Neural progenitor cell (in vitro differentiated cells): ENCODE data around the gene F7. TPM values are rescaled to one million over a fixed set of nuclear protein-coding genes. Genes with fewer than 3 reads are reported as not detected.
A peak's percentile ranks its signal among the peaks of the same experiment; 100 is the strongest.

Source experiments
- DNase-seq: peaks from one replicate; pipeline ENCODE4 v3.0.0-alpha.2; 2016; ENCODE audit warnings: low spot score
- H2AFZ ChIP-seq: fragments of 200-600 bp; sonication (generic); replicated peaks from 2 replicates; pipeline ENCODE4 v1.6.1; 2016; ENCODE audit warnings: antibody characterized with exemption
- H3F3A ChIP-seq: fragments of 200-600 bp; sonication (generic); 2 replicates; pipeline ENCODE4 v1.6.1; 2016; ENCODE audit warnings: antibody characterized with exemption, low read depth
- H3K27ac ChIP-seq: fragments of 200-600 bp; sonication (generic); 2 replicates; pipeline ENCODE4 v1.5.1; 2016; ENCODE audit warnings: mild to moderate bottlenecking
- H3K27me3 ChIP-seq: fragments of 200-600 bp; sonication (generic); 2 replicates; pipeline ENCODE4 v1.6.1; 2016; ENCODE audit warnings: mild to moderate bottlenecking, moderate library complexity
- H3K36me3 ChIP-seq: fragments of 200-600 bp; sonication (generic); 2 replicates; pipeline ENCODE4 v1.5.1; 2016
- H3K4me1 ChIP-seq: fragments of 200-600 bp; sonication (generic); 2 replicates; pipeline ENCODE4 v1.6.1; 2016; ENCODE audit warnings: mixed run types
- H3K4me2 ChIP-seq: fragments of 200-600 bp; sonication (generic); 2 replicates; pipeline ENCODE4 v1.6.1; 2016
- H3K4me3 ChIP-seq: fragments of 200-600 bp; sonication (generic); 2 replicates; pipeline ENCODE4 v1.5.1; 2016
- H3K79me2 ChIP-seq: fragments of 200-600 bp; sonication (generic); 2 replicates; pipeline ENCODE4 v1.6.1; 2016; ENCODE audit warnings: low read depth
- H3K9ac ChIP-seq: fragments of 200-600 bp; sonication (generic); 2 replicates; pipeline ENCODE4 v1.6.1; 2016
- H3K9me3 ChIP-seq: fragments of 200-600 bp; sonication (generic); 2 replicates; pipeline ENCODE4 v1.5.1; 2016; ENCODE audit warnings: low read depth
- H4K20me1 ChIP-seq: fragments of 200-600 bp; sonication (generic); 2 replicates; pipeline ENCODE4 v1.6.1; 2016; ENCODE audit warnings: low read depth
- H3K27ac Mint-ChIP-seq: 3 replicates; pipeline ENCODE4 v1.8.0; 2021; ENCODE audit warnings: mixed read lengths
- H3K27me3 Mint-ChIP-seq: 2 replicates; pipeline ENCODE4 v1.8.0; 2022; ENCODE audit warnings: low read depth, mild to moderate bottlenecking, inconsistent platforms, moderate library complexity, mixed read lengths; ENCODE audit not compliant: insufficient read depth
- H3K36me3 Mint-ChIP-seq: 3 replicates; pipeline ENCODE4 v1.8.0; 2021; ENCODE audit warnings: mixed read lengths
- H3K4me1 Mint-ChIP-seq: 3 replicates; pipeline ENCODE4 v1.8.0; 2021; ENCODE audit warnings: mixed read lengths
- H3K4me3 Mint-ChIP-seq: 3 replicates; pipeline ENCODE4 v1.8.0; 2021; ENCODE audit warnings: mild to moderate bottlenecking, moderate library complexity, mixed read lengths
- H3K9me3 Mint-ChIP-seq: 3 replicates; pipeline ENCODE4 v1.8.0; 2020; ENCODE audit warnings: mixed read lengths
- EZH2 ChIP-seq: fragments of 200-600 bp; sonication (generic); IDR thresholded peaks from 2 replicates; pipeline ENCODE4 v1.6.1; 2017; ENCODE audit warnings: antibody characterized with exemption, mild to moderate bottlenecking, moderate library complexity
- EZH2phosphoT487 ChIP-seq: fragments of 200-600 bp; sonication (generic); IDR thresholded peaks from 2 replicates; pipeline ENCODE4 v1.6.1; 2017; ENCODE audit warnings: antibody characterized with exemption
- total RNA-seq: library from RNA; depleted of rRNA; stranded (reverse); fragments of >200 nt; gene quantifications from 2 replicates; pipeline ENCODE4 v1.2.3, GENCODE V29; 2015; ENCODE audit warnings: low replicate concordance
- TF ChIP-seq, protein P1 (sequence below): fragments of 200-600 bp; sonication (generic); IDR thresholded peaks from 2 replicates; pipeline ENCODE4 v1.5.1; 2017; ENCODE audit warnings: antibody characterized with exemption, mild to moderate bottlenecking

The F7 gene
- total RNA-seq, 1 donor from 2014 or later, result not detected

DNA sequence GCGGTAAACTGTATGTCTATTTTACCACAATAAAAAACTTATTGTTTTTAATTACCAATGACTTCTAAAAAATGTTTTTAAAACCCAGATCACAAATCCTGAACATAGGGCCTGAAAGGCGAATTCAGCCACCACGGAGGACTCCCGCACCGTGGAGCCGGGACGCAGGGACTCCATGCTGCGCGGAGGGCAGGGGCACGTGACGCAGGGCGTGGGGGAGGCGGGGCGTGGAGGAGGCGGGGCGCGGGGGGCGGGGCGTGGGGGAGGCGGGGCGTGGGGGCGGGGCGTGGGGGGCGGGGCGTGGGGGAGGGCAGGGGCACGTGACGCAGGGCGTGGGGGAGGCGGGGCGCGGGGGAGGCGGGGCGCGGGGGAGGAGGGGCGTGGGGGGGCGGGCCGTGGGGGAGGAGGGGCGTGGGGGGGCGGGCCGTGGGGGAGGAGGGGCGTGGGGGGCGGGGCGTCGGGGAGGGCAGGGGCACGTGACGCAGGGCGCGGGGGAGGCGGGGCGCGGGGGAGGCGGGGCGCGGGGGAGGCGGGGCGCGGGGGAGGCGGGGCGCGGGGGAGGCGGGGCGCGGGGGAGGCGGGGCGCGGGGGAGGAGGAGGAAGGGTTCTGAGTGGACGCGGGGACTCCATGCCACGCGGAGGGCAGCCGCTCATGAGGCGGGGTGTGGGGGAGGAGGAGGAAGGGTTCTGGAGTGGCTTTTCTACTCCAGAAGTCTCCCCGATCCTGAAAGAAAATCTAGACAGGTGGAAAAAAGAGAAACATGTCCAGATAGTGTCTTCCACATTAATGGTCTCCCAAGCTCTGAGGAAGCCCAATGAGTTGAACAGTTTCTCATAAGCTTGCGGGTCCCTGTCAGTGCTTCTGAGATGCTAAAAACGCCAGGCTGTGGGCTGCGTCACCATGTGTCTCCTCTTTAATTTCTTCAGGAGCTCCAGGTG, 48.5 kb downstream of the F7 start:
- H3K4me1 ChIP-seq, result peaks cover 14% of the 10 kb centered on the region
- peaks cover 24% of the 10 kb centered on the region for H3K27me3 ChIP-seq
- no peak overlapping the region for H3K9ac ChIP-seq
- peak overlapping the region; percentile 77 for H3K4me3 Mint-ChIP-seq
- H3K4me1 Mint-ChIP-seq, result peaks cover 40% of the 10 kb centered on the region
- H3K9me3 ChIP-seq, result no peaks in the 10 kb centered on the region
- no peak overlapping the region for H3K27ac ChIP-seq
- no peaks in the 10 kb centered on the region for H3K79me2 ChIP-seq
- TF ChIP-seq EZH2phosphoT487 (no peak), EZH2 (no peak)
- TF ChIP-seq, protein P1, sequence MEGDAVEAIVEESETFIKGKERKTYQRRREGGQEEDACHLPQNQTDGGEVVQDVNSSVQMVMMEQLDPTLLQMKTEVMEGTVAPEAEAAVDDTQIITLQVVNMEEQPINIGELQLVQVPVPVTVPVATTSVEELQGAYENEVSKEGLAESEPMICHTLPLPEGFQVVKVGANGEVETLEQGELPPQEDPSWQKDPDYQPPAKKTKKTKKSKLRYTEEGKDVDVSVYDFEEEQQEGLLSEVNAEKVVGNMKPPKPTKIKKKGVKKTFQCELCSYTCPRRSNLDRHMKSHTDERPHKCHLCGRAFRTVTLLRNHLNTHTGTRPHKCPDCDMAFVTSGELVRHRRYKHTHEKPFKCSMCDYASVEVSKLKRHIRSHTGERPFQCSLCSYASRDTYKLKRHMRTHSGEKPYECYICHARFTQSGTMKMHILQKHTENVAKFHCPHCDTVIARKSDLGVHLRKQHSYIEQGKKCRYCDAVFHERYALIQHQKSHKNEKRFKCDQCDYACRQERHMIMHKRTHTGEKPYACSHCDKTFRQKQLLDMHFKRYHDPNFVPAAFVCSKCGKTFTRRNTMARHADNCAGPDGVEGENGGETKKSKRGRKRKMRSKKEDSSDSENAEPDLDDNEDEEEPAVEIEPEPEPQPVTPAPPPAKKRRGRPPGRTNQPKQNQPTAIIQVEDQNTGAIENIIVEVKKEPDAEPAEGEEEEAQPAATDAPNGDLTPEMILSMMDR, result no peak
- H3K27ac Mint-ChIP-seq, result peak overlapping the region; percentile 66
- H3F3A ChIP-seq, result peaks cover 34% of the 10 kb centered on the region
- peak overlapping the region; percentile 43 for H3K4me3 ChIP-seq
- no peaks in the 10 kb centered on the region for H3K36me3 ChIP-seq
- peaks cover 5% of the 10 kb centered on the region for H3K27me3 Mint-ChIP-seq
- no peaks in the 10 kb centered on the region for H3K36me3 Mint-ChIP-seq
- H4K20me1 ChIP-seq, result no peaks in the 10 kb centered on the region
- H3K4me2 ChIP-seq, result peak overlapping the region; percentile 81
- DNase-seq, result peak; percentile 84
- no peaks in the 10 kb centered on the region for H3K9me3 Mint-ChIP-seq
- H2AFZ ChIP-seq, result peak overlapping the region; percentile 64

DNA sequence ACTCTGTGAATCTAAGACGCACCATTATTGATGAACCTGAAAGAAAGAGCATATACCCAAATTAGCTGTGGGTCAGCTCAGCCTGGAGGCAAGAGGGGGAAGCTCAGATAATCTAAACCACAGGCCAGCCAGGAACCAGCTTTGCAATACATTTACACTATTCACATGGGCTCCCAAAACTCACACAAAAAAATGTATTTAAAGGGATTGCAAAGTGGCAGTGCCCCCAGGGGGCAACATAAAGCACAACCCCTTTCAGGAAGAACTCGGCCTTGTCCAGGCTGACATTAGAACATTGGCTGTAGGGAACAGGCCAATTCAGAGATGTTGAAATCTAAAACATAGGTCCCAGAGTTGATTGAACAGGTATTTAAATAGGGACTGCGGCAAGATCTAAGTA, 49.6 kb downstream of the F7 start:
- Mint-ChIP-seq H3K9me3 (no peaks in the 10 kb centered on the region), H3K27me3 (peaks cover 5% of the 10 kb centered on the region), H3K4me3 (no peak overlapping the region), H3K27ac (no peak overlapping the region), H3K4me1 (peaks cover 42% of the 10 kb centered on the region), H3K36me3 (no peaks in the 10 kb centered on the region)
- Histone ChIP-seq H3K79me2 (no peaks in the 10 kb centered on the region), H3K4me1 (peaks cover 24% of the 10 kb centered on the region), H3K36me3 (no peaks in the 10 kb centered on the region), H2AFZ (no peak overlapping the region), H3F3A (peaks cover 34% of the 10 kb centered on the region), H3K27ac (no peak overlapping the region), H3K4me3 (no peak overlapping the region), H3K4me2 (no peak overlapping the region), H3K9ac (no peak overlapping the region), H3K27me3 (peaks cover 24% of the 10 kb centered on the region), H4K20me1 (no peaks in the 10 kb centered on the region), H3K9me3 (no peaks in the 10 kb centered on the region)
- TF ChIP-seq EZH2phosphoT487 (no peak), EZH2 (no peak)
- TF ChIP-seq, protein P1, result no peak
- DNase-seq, result no peak

DNA sequence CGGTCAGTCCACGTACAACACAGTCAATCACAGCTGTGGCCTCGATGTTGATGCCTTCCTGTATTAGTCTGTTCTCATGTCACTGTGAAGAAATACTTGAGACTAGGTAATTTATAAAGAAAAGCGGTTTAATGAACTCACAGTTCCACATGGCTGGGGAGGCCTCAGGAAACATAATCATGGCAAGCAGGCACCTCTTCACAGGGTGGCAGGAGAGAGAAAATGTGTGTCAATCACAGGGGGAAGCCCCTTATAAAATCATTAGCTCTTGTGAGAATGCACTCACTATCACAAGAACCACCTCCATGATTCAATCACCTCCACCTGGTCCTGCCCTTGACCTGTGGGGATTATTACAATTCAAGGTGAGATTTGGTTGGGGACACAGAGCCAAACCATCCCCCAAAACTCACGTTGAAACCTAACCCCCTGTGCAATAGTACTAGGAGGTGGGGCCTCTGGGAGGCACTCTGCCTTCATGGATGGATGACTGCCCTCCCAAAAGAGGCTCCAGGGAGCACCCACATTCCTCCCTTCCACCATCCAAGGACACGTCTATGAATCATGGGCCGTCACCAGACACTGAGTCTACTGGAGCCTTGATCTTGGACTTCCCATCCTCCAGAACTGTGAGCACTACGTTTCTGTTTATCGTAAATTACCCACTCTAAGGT, 50.5 kb downstream of the F7 start:
- peaks cover 26% of the 10 kb centered on the region for H3K4me1 ChIP-seq
- no peak overlapping the region for H3K27ac ChIP-seq
- peaks cover 5% of the 10 kb centered on the region for H3K27me3 Mint-ChIP-seq
- TF ChIP-seq EZH2phosphoT487, result no peak
- TF ChIP-seq EZH2, result no peak
- TF ChIP-seq, protein P1, result no peak
- peaks cover 34% of the 10 kb centered on the region for H3F3A ChIP-seq
- H3K27ac Mint-ChIP-seq, result no peak overlapping the region
- DNase-seq, result no peak
- H3K79me2 ChIP-seq, result no peaks in the 10 kb centered on the region
- no peak overlapping the region for H3K4me2 ChIP-seq
- H3K4me3 Mint-ChIP-seq, result no peak overlapping the region
- H3K4me3 ChIP-seq, result no peak overlapping the region
- H3K9me3 Mint-ChIP-seq, result no peaks in the 10 kb centered on the region
- no peaks in the 10 kb centered on the region for H3K36me3 Mint-ChIP-seq
- H4K20me1 ChIP-seq, result no peaks in the 10 kb centered on the region
- no peaks in the 10 kb centered on the region for H3K9me3 ChIP-seq
- H3K9ac ChIP-seq, result no peak overlapping the region
- no peaks in the 10 kb centered on the region for H3K36me3 ChIP-seq
- no peak overlapping the region for H2AFZ ChIP-seq
- peaks cover 26% of the 10 kb centered on the region for H3K27me3 ChIP-seq
- H3K4me1 Mint-ChIP-seq, result peaks cover 41% of the 10 kb centered on the region
